ENCODE measurements around the gene LENEP. TPM values are rescaled to one million over a fixed set of nuclear protein-coding genes. Genes with fewer than 3 reads are reported as not detected.
A peak's percentile ranks its signal among the peaks of the same experiment; 100 is the strongest.

LENEP gene
- total RNA-seq, 2 experiments from 2014 or later = 0.91 to 1.2 TPM

- Mint-ChIP-seq H3K36me3 (peaks cover 17% of the 10 kb centered on the region), H3K4me3 (peak overlapping the region; percentile 95), H3K27me3 (no peaks in the 10 kb centered on the region), H3K9me3 (ENCODE audit: low read depth) (no peaks in the 10 kb centered on the region), H3K27ac (peak overlapping the region; percentile 98), H3K4me1 (peaks cover 77% of the 10 kb centered on the region)
- peak; percentile 89 for ATAC-seq
- CTCF ChIA-PET = interaction anchor here (0.7 to 5.6 kb wide), 22 partner anchors 9 to 347 kb away, joined by 3 to 46 read pairs (median 4); partner anchors contain the start of genes ADAM15, CKS1B, EFNA4 and FLAD1
- DNase-seq = peak; percentile 97
Measured at GRCh38 chr1:154955039-154955717, 38.2 kb upstream of the LENEP start.

GRCh38 chr1:154955718-154956543 lies 37.5 kb upstream of the LENEP start, which contains the start of gene PBXIP1:
TSS of gene PBXIP1 (minus strand) at chr1:154956099. CDS start at chr1:154953721, 2,378 bp downstream.
- peaks cover 14% of the 10 kb centered on the region for H3K36me3 Mint-ChIP-seq
- peaks cover 78% of the 10 kb centered on the region for H3K4me1 Mint-ChIP-seq
- H3K4me3 Mint-ChIP-seq = peak within 1 kb of the TSS; percentile 95
- H3K27me3 Mint-ChIP-seq = no peaks in the 10 kb centered on the region
- H3K27ac Mint-ChIP-seq = peak within 1 kb of the TSS; percentile 98
- peak; percentile 62 for ATAC-seq
- CTCF ChIA-PET = interaction anchor here (0.7 to 5.6 kb wide), 20 partner anchors 8 to 347 kb away, joined by 3 to 46 read pairs (median 4); partner anchors contain the start of genes ADAM15, CKS1B, EFNA4 and KRTCAP2
- DNase-seq = peak; percentile 92
- no peaks in the 10 kb centered on the region for H3K9me3 Mint-ChIP-seq (ENCODE audit: low read depth)

GRCh38 chr1:154956544-154956941 lies 36.8 kb upstream of the LENEP start:
- peaks cover 75% of the 10 kb centered on the region for H3K4me1 Mint-ChIP-seq
- H3K9me3 Mint-ChIP-seq (ENCODE audit: low read depth) = no peaks in the 10 kb centered on the region
- no peak for DNase-seq
- H3K36me3 Mint-ChIP-seq = peaks cover 16% of the 10 kb centered on the region
- CTCF ChIA-PET = interaction anchor here (1.4 to 5.6 kb wide), 9 partner anchors 10 to 294 kb away, joined by 3 to 46 read pairs (median 5); partner anchors contain the start of genes CKS1B and EFNA4
- no peak for ATAC-seq
- H3K27me3 Mint-ChIP-seq = no peaks in the 10 kb centered on the region
- H3K27ac Mint-ChIP-seq = peak overlapping the region; percentile 98
- H3K4me3 Mint-ChIP-seq = peak overlapping the region; percentile 95

DNA sequence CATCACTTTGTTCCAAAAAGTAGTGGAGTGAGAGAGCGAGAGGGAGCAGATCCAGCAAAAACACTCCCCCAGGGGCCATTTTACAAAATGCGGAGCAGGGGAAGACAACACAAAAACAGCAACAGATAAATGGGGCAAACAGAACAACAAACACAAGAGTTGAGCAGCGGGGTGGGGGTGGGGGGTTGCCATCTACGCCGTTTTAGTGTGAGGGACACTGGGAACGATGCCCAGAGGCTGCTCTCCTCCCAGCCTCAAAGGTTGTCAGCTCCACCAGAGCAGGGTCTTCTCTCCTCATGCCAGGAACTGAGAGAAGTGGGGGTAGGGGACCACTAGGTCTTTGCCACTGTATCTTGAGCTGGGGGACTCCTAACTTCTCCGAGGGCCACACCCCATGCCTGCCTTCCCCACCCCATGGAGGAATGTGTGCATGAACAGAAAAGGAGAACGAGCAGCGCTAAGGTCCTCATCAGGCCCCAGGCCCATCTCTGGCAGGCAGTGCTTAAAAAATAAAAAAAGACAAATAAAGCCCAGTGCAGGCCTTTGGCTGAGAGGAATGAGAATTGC lies 36.2 kb upstream of the LENEP start:
- ATAC-seq (no peak), DNase-seq (no peak)
- Mint-ChIP-seq H3K36me3 (peaks cover 12% of the 10 kb centered on the region), H3K9me3 (ENCODE audit: low read depth) (no peaks in the 10 kb centered on the region), H3K27me3 (no peaks in the 10 kb centered on the region), H3K27ac (peak overlapping the region; percentile 98), H3K4me1 (peaks cover 71% of the 10 kb centered on the region), H3K4me3 (no peak overlapping the region)
- CTCF ChIA-PET = interaction anchor here (1.4 to 5.6 kb wide), 3 partner anchors 39 to 107 kb away, joined by 3 to 41 read pairs (median 5); partner anchors contain the start of gene EFNA4

- CTCF ChIA-PET = interaction anchor here (1.2 to 1.4 kb wide), 2 partner anchors 38 to 59 kb away, joined by 3 to 4 read pairs; no protein-coding TSS in a partner anchor
- ATAC-seq = no peak
- Mint-ChIP-seq H3K4me3 (no peak overlapping the region), H3K9me3 (ENCODE audit: low read depth) (no peaks in the 10 kb centered on the region), H3K27ac (peak overlapping the region; percentile 47), H3K27me3 (no peaks in the 10 kb centered on the region), H3K4me1 (peaks cover 69% of the 10 kb centered on the region), H3K36me3 (peaks cover 16% of the 10 kb centered on the region)
- DNase-seq = no peak
Measured at GRCh38 chr1:154958036-154958435, 35.4 kb upstream of the LENEP start.

- no peak overlapping the region for H3K4me3 Mint-ChIP-seq
Measured at GRCh38 chr1:154958681-154959425, 34.5 kb upstream of the LENEP start.

DNA sequence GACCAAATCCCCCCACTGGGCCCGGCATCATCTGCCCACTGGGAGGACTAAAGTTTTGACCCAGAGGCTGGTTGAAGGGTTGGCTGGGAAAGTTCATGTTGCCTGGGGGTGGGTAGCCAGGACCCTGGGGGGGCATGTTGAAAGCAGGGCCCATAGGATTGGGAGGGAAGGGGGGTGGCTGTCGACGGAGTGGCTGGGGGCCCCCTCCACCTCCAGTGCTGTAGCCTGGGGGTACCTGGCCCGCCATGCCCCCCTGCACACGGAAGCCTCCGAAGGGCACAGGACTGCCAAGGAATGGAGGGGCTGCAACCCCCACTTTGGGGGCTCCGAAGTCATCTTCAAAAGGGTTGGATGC lies 34.0 kb upstream of the LENEP start:
- CTCF ChIA-PET = interaction anchor here (0.9 to 2.9 kb wide), 3 partner anchors 14 to 19 kb away, joined by 3 to 21 read pairs (median 4); no protein-coding TSS in a partner anchor
- Mint-ChIP-seq H3K9me3 (ENCODE audit: low read depth) (no peaks in the 10 kb centered on the region), H3K27me3 (no peaks in the 10 kb centered on the region), H3K4me1 (peaks cover 65% of the 10 kb centered on the region), H3K27ac (no peak overlapping the region), H3K36me3 (peaks cover 20% of the 10 kb centered on the region), H3K4me3 (peak overlapping the region; percentile 31)
- ATAC-seq (no peak), DNase-seq (no peak)

More at GRCh38 chr1:154958681-154959425, 34.5 kb upstream of the LENEP start:
- CTCF ChIA-PET = interaction anchor here (1.2 to 1.4 kb wide), 3 partner anchors 15 to 58 kb away, joined by 3 to 4 read pairs (median 4); no protein-coding TSS in a partner anchor
- H3K27ac Mint-ChIP-seq = peak overlapping the region; percentile 47
- H3K9me3 Mint-ChIP-seq (ENCODE audit: low read depth) = no peaks in the 10 kb centered on the region
- no peak for DNase-seq
- no peaks in the 10 kb centered on the region for H3K27me3 Mint-ChIP-seq
- peaks cover 69% of the 10 kb centered on the region for H3K4me1 Mint-ChIP-seq
- peaks cover 18% of the 10 kb centered on the region for H3K36me3 Mint-ChIP-seq
- ATAC-seq = no peak

- H3K27ac Mint-ChIP-seq = peak overlapping the region; percentile 89
- ATAC-seq (no peak), DNase-seq (no peak)
- no peaks in the 10 kb centered on the region for H3K27me3 Mint-ChIP-seq
- peaks cover 55% of the 10 kb centered on the region for H3K4me1 Mint-ChIP-seq
- CTCF ChIA-PET = interaction anchor here (0.8 to 3.2 kb wide), 19 partner anchors 8 to 124 kb away, joined by 3 to 21 read pairs (median 5); partner anchors contain the start of genes ADAM15, FLAD1, PMVK and SHC1
- peak overlapping the region; percentile 96 for H3K4me3 Mint-ChIP-seq
- no peaks in the 10 kb centered on the region for H3K9me3 Mint-ChIP-seq (ENCODE audit: low read depth)
- H3K36me3 Mint-ChIP-seq = peaks cover 20% of the 10 kb centered on the region
Measured at GRCh38 chr1:154960446-154961136, 32.8 kb upstream of the LENEP start.

- Mint-ChIP-seq H3K27me3 (no peaks in the 10 kb centered on the region), H3K9me3 (ENCODE audit: low read depth) (no peaks in the 10 kb centered on the region), H3K27ac (peak within 1 kb of the TSS; percentile 91), H3K4me1 (peaks cover 46% of the 10 kb centered on the region), H3K36me3 (peaks cover 22% of the 10 kb centered on the region), H3K4me3 (peak within 1 kb of the TSS; percentile 96)
- CTCF ChIA-PET = interaction anchor here (0.6 to 3.2 kb wide), 22 partner anchors 9 to 356 kb away, joined by 3 to 21 read pairs (median 4); partner anchors contain the start of genes ADAM15, FLAD1, PMVK and SHC1
- DNase-seq (peak; percentile 87), ATAC-seq (peak; percentile 86)
Measured at GRCh38 chr1:154961207-154962155, 31.9 kb upstream of the LENEP start, which contains the start of gene PYGO2. TSS of gene PYGO2 (minus strand) at chr1:154961782. CDS start at chr1:154961576, 206 bp downstream.

DNA sequence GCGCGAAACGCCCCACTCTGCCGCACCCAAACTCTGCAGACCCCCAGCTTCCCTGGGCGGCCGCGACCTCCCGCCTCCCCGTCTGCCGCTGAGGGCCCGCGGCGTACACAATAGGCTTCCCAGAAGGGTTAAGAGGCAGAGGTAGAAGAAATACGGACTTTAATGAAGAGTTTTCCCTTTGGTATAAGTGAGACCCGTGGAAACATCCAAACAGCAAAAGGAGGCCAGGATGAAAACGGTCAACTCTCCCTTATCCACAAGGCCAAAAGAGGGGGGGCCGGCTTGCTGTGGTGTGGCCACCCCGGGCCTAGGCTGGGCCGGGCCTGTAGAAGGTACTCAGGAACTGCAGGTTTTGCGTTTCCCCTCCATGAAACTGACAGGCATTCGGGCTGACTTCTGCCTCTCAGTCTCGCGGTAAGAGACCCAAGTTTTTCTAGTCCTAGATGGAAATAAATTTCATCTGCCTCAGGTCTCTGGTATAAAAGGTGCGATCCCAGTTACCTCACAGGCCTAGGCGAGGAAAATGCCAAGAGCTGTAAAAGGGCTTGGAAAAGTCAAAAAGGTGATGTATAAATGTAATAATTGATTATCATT lies 31.1 kb upstream of the LENEP start:
- Mint-ChIP-seq H3K36me3 (peaks cover 25% of the 10 kb centered on the region), H3K9me3 (ENCODE audit: low read depth) (no peaks in the 10 kb centered on the region), H3K4me1 (peaks cover 40% of the 10 kb centered on the region), H3K27ac (peak overlapping the region; percentile 91), H3K27me3 (no peaks in the 10 kb centered on the region), H3K4me3 (peak overlapping the region; percentile 89)
- CTCF ChIA-PET = interaction anchor here (1.0 to 3.2 kb wide), 13 partner anchors 9 to 357 kb away, joined by 3 to 21 read pairs (median 8); partner anchors contain the start of genes ADAM15, PMVK and SHC1
- ATAC-seq (peak; percentile 21), DNase-seq (no peak)
